Activated CD8-positive, alpha-beta memory T cell treated with anti-CD3 and anti-CD28 coated beads, Interleukin-2, amount 50 U/mL, for 24 hours (primary cell): ENCODE results near the gene PTX4.

Source experiments
- DNase-seq: peaks from one replicate; pipeline ENCODE4 v3.0.0-alpha.2; 2020; ENCODE audit errors: extremely low read depth

Gene PTX4

DNA sequence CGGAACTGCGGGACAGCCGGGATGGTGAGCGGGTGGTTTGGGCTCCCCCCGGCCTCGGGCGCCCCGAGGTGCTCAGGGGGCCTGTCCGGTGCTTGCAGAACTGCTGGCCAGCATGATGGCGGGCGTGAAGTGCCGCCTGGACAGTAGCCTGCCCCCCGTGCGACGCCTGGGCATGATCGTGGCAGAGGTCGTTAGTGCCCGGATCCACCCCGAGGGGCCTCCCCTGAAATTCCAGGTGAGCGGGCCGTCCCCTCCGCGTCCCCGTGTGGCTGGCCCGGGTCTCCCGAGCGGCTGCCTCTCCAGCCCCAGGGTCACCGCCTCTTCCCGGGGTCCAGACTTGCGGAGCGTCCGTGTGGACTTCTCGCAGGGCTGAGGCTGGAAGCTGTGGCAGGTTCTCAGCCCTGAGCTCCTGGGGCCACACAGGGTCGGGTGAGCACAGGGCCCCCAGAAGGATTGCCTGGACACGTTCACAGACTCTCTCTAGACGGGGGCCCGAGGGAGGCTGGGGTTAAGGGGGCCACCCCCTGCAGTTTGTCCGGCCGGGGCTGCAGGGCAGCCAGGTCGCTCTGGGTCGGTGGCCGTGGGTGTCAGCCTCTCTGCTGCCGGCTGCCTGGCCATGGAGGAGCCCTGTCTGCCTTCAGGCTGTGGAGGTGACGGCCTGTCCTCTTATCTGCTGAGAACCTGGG, 11.9 kb upstream of the PTX4 start:
- no peak for DNase-seq

DNA sequence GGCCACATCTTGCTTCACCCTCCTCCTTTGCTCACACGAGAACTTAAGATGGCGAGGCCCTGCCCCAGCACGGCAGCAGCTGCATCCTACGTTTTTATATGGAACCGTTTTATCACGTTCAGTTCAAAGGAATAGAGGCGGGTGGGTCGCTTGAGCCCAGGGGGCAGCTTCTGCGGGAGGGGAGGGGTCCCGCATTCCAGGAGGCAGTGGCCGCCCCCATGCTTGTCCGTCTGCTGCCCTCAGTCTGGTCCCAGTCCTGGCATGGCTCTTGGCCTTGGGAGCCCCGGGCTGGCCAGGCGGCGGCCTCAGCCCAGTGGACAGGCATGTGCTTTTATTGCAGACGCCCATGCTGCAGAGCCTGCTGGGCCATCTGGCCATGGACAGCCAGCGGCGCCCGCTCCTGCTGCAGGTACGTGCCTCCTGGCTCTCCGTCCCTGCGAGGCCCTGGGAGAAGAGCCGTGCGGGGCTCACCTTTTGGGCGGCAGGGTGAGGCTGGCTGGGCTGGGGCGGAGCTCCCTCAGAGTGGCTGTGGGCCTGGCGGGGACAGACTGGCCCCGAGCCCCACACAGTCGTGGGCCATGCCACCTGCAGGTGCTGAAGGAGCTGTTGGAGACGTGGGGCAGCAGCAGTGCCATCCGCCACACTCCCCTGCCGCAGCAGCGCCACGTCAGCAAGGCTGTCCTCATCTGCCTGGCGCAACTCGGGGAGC, 11.2 kb upstream of the PTX4 start:
- DNase-seq, result no peak

DNA sequence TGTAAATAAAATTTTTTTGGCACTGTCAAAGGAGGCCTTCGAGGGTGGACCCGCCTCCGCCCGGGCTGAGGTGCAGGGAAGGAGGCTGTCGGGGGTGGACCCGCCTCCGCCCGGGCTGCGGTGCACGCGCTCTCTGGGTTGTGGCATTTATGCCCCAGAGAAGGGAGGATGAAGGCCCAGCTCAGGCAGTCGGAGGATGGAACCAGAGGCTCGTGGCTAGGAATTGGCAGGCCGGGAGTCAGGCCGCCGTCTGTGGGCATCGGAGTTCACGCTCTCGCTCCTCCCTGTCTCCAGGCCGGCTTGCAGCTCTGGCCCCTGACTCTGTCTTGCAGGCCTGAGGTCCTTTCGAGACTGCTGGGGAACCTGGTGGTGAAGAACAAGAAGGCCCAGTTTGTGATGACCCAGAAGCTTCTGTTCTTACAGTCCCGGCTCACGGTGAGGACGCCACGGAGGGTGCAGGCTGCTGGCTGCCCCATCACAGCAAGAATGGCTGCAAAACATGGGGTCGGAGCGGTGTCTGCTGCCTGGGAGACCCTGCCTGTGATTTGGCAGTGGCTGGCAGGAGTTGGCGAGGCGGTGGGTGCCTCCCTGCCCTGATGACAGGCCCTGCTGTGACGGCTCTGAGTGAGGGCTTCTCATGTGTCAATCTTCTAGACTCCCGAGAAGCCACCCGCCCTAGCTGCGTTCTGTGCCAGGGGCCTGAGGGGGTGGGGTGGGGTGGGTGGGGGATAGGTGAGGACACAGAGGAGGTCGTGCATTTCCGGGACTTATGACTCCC, 10.3 kb upstream of the PTX4 start:
- no peak for DNase-seq

DNA sequence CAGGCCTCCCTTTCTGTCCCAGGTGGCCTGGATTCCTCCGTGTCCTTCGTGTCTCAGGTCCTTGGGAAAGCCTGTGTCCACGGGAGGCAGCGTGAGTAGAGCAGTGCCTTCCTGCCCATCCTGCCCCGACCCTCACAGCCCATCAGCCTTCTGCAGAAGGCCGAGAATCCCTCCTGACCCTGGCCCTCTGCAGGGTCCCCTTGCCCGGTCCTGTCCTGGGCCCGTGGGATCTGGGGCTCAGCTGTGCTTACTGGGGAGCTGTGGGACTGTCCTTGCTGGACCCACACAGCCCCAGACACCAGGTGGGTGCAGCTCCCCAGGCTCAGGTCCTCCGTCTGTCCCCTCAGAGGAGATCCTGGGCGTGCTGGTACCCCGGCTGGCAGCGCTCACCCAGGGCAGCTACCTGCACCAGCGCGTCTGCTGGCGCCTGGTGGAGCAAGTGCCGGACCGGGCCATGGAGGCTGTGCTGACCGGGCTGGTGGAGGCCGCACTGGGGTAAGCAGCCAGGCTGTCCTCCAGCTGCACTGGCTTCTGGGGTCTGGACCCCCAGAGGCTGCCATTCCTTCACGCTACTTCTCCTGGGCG, 8.4 kb upstream of the PTX4 start:
- no peak for DNase-seq

DNA sequence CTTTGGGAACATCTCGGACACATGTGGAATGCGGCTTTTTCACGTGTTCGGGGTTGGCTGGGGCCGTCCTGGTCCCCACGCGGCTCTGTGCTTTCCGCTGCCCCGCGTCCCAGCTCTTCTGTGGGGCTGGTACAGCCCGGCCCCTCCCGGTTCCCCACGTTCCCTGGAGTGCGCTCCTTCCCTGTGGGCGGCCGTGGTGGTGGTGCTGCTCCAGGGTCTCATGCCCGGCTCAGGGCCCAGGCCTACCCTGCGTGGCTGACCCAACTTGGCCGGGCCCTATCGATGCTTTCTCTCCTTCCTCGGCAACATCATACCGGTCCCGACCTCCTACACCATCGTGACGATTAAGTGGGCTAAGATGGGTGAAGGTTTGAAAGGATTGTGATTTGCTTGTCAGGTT, 7.7 kb upstream of the PTX4 start:
- DNase-seq, result no peak

DNA sequence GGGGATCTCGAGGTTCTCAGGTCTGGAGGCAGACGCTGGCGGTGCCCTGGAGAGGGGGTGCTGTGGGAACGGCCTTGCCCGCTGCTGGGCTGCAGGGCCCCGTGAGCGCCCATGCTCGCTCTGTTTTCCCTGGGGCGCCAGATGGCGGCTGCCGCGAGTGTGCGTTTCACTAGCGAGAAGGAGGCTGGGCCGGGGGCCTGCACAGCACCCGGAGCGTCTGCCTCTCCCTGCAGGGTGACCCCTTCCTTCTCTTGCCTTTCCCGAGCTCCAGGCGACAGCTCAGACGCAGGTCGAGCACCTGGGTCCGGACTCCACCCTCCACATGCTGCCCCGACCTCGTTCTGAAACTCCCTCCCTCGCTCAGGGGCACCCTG, 7.1 kb upstream of the PTX4 start:
- DNase-seq, result no peak

DNA sequence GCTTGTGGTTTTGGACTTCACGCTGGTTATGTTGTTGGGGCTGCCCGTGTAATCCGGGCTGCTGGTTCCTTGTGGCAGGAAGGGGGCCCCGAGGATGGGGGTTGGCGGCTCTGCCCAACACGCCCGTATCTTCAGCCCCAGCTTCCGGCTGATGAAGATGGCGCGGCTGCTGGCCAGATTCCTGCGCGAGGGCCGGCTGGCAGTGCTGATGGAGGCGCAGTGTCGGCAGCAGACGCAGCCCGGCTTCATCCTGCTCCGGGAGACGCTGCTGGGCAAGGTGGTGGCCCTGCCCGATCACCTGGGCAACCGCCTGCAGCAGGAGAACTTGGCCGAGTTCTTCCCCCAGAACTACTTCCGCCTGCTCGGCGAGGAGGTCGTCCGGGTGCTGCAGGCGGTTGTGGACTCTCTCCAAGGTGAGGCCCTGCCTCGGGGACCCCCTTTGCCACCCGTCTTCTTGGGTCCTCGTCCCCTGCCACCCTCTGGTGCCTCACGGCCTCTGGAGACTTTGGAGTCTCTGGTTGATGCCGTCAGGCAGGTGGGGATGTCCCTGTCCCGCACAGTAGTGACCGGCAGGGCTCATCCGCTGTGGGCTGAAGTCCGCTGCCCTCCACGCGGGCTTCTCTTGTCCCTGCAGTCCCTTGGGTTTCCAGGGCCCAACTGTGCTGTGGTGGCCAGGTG, 6.6 kb upstream of the PTX4 start:
- no peak for DNase-seq

DNA sequence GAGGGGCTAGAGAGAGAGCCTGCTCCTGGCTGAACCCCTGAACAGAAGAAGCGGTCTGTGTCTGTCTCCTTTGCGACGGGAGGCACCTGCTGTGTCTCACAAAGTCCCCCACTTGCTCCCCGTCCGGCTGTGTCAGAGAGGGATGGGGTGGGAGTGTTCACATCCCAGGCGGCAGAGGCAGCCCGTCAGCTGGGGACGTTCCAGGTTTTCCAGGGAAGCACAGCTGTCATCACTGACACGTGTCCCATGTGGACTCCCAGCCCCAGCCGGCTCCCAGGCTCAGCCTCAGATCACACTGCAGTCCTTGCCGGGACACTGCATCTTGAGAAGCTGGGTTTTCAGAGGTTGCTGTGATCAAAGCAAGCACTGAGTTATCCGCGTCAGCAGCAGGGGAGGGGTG, 6.0 kb upstream of the PTX4 start:
- no peak for DNase-seq

DNA sequence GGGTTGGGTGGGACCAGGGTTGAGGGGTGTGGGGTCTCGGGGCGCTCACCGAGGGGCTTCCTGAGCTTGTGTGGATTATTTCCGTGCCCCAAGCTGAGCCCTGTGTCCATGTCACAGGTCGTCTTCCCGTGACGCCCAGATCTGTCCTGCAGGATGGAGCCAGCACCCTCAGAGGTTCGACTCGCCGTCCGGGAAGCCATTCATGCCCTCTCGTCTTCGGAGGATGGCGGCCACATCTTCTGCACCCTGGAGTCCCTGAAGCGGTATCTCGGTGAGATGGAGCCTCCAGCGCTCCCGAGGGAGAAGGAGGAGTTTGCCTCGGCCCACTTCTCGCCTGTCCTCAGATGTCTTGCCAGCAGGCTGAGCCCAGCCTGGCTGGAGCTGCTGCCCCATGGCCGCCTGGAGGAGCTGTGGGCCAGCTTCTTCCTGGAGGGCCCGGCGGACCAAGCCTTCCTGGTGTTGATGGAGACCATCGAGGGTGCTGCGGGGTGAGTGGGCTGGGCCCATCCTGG, 5.4 kb upstream of the PTX4 start:
- no peak for DNase-seq

DNA sequence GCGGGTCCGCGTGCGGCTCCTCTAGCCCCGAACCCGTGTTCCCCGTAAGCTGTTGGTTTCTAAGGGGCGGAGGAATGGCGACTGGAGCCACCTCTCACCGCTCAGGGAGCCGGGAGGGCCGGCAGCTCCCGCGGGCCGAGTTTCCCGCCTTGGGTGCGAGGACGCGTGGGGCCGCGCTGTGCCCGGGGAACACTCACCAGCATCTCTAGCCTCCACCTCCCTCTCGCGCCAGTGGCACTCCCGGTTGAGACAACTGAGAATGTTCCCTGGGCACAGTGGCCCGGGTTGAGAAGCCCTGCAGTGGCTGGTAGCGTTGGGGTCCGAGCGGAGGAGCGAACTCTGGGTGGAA, 5.0 kb upstream of the PTX4 start:
- DNase-seq, result no peak

DNA sequence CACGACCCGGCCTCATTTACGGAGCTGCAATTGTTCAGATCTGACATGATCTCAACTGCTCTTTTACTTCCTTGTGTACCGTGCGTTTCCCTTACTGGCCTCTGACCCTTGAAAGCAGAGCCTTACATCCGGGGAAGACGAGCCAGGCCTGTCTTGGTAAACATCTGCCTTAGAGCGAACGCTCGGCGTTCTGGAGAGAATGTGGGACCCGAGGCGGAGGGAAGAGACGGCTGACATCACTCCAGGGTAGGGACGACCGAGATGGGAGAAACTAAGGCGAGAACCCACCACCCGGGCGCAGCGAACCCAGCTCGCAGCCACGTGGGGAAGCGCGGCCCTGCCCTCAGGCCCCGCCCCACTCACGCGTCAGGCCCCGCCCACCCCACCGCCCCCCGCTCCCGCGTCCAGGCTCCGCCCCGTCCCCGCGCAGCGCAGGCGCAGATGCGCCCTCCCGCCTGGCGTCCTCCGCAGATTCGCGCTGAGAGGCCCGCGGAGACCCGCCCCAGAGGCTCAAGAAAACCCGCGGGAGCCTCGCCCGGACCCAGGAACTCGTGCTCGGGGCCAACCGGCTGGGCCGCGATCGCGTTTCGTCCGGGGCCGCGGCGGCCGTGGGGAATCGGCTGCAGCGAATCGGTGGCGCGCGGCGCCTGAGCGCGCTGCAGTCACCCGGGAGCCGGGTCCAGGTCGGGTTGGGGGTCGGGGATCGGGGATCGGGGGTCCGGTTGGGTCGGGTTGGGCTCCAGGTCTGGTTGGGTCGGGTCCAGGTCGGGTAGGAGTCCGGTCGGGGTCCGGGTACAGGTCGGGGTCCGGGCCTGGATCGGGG, 4.4 kb upstream of the PTX4 start, which contains the start of gene TELO2:
Gene TELO2, plus strand, starts transcription at position 438 of the 823 bp plus-strand sequence. CDS start 922 bp downstream, outside the sequence.
- DNase-seq, result peak; percentile 51

DNA sequence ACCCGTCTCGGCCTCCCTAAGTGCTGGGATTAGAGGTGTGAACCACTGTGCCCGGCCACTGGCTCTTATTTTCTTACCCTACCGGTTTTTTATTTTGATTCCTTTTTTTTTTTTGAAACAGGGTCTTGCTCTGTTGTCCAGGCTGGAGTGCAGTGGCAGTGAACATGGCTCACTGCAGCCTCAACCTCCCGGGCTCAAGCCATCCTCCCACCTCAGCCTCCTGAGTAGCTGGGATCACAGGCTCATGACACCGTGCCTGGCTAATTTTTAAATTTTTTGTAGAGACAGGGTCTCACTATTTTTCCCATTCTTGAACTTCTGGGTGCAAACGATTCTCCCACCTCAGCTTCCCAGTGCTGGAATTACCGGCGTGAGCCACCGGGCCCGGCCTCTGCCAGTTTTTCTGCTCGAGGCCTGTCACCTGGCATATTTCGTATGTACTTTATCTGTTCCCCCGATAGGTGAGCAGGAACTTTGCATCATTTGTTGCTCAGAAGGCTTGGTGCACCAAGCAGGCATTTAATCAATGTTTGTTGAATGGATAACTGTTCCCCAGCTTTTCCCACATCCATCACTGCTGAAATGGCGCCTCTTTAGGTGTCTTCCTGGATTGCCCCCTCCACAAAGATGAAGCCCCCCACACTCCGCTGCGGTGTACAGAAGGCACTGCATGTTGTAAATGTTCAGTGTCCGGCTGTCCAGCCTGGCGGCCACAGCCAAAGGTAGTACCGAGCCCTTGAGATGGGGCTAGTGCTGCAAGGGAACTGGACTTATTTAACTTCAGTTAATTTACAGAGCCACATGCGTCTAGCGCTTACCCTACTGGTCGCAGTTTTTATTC, 3.6 kb upstream of the PTX4 start:
- DNase-seq, result no peak

DNA sequence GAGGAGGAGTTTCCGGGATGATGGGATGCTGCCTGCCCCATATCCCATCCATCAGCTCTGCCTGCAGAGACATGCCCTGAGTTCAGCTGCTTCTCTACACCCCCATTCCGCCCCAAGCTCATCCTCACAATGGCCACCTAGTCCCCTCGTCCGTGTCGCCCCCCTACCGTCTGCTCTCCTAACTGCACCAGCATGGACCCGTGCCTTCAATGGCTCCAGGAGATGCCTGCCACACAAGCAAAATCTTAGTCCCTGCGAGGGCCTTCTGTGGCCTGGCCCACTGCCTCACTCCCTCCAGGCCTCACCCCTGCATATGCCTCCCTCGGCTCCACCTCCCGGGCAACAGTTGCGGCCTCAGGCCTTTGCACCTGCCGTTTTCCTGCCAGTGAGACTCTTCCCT, 2.6 kb upstream of the PTX4 start:
- DNase-seq, result no peak

DNA sequence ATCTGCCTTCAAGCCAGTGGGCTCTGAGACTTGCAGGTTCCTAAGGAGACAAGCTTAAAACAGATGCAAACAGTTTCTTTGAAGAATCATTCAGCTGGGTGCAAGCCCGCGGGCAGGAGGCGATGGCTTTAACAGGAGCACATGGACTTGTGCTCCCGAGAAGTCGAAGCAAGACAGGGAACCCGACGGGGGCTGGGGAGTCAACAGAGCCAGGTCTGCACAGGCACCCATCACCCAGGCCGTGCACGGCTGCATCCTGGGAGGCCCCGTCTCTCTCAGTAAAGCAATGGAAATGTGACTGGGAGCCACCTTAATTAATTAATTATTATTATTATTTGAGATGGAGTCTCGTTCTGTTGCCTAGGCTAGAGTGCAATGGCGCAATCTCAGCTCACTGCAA, 333 bp upstream of the PTX4 start:
- DNase-seq, result no peak

DNA sequence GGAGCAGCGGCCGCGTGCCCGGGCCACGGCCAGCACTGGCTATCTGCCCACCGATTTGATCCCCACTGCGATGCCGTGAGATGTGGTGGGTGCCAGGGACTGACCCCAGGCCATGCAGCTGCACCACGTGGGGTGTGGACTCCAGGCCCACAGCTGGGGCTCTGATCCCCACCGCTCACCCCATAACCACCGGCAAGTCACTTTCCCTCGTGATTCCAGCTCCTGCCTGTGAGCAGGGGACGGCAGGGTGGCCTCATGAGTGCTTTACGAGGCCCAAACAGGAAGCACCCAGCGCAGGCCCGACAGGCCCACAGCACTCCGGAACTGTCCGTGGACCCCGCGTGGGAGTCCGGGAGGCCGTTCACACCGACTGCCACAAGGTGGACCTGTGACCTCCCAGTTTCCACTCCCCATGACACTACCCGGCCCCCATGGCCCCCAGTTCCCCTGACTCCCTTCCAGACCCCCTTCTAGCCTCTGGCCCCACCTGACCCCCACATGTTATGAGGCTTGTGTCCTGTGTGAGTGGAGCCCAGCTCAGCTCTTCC, 616 bp downstream of the PTX4 start:
- DNase-seq, result no peak

DNA sequence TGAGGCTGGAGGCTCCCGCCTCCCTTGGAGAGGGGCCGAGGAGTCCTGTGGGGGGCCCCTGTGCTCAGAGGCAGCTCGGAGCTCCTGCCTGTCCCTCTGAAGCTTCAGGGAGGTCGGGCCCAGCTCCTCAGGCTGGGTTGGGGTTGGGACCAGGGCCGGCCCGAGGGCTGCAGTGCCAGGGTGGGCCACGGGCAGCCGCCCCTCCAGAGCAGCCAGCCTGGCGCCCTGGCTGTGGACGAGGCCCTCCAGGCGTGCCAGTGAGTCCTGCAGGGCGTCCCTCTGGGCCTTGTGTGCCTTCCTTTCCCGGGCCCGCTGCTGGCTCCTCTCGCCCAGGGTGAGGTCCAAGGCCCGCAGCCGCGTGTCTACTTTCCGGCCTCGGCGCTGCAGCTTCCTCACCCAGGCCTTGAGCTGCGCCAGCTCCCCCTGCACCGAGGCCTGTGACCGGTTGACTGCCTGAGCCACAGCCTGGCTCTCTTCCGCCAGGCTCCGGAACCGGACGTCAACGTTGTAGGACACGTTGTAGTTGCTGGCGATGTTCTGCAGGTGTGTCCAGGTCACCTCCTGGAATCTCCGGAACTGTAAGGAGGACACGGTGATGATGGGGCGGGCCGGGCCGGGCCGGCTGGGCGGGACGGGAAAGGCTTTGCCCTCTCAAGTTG, 1.2 kb downstream of the PTX4 start:
- DNase-seq, result no peak

DNA sequence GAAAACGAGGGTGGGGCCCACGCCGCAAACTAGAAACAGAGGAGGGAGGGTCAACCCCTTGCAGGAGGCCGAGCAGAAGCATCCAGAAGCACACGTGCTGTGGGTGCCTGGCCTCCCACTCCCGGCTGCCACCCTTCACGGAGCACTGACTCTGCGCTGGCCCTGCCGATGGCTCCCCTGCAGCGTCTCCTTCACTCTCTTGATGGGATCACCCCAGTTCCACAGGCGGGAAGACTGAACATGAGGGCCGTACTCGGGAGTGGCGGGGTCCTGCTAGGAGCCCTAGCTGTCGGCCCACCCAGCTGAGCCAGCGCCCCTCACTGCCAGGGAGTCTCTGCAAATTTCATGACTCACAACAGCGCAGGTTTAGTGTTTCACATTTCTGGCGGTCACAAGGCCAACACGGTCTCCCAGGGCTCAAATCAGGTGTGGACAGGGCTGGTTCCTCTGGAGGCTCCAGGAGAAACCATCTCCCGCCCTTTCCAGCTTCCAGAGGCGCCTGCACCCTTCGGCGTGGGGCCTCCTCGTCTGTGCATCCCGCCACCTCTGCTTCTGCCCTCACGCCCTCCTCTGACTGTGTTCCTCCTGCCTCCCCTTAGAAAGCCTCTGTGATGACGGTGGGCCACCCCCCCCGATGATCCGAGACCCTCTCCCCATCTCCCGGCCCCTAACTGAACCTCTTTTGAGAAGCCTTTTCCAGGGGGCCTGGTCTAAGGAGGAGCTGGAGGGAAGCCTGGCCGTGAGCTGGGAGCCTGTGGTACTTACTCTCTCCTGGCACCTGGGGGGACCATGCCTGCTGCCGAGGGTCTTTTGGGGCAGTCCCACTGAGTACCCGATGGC, 2.0 kb downstream of the PTX4 start:
- DNase-seq, result no peak

DNA sequence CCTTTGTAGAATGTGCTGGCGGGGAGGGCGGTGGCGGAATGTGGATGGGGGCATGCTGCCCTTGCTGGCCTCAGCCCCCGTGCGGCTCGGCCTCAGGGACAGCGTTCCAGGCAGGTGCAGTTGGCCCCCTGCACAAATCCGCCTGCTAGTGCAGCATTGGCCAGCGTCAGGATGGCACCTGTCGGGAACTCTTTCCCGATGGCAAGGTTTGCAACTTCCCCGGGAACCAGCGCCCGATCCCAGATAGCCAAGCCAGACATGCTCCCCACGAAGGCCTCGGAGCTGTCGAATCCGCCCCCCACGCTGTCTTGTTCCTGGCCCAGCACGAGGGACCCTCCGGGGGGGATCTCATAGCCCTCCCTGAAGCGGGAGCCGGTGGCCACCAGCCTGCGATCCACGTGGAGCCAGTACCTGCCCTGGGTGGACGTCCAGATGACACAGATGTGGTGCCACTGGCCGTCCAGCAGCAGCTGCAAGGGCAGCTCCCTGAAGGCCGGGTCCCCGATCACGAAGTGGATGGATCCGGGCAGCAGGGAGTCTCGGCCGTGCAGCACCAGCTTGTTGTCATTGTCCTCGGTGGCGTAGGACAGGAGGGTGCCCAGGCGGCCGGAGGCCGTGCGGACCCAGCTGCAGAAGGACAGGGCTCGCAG, 2.8 kb downstream of the PTX4 start:
- DNase-seq, result no peak
